Skin of body (tissue), 2 donors: ENCODE data around the gene DSG2. TPM values are rescaled to one million over a fixed set of nuclear protein-coding genes. Genes with fewer than 3 reads are reported as not detected.

Experiments used
- DNase-seq: peaks from one replicate; lab custom pipeline; 2025; lab: John Stamatoyannopoulos, UW
- total RNA-seq: library from RNA; depleted of rRNA; stranded (reverse); fragments of >200 nt; gene quantifications from one replicate; pipeline ENCODE4 v1.2.3, GENCODE V29; 2014

The DSG2 gene
- total RNA-seq, 1 donor from 2014 or later: 23.3 TPM

GRCh38 chr18:31555971-31556747 lies 58.2 kb downstream of the DSG2 start:
- peak; percentile 64 for DNase-seq

- no peak for DNase-seq
Observed at GRCh38 chr18:31557446-31557845, 59.5 kb downstream of the DSG2 start.

- DNase-seq: no peak
Observed at GRCh38 chr18:31558567-31558966, 60.6 kb downstream of the DSG2 start.

- DNase-seq: no peak
Observed at GRCh38 chr18:31562726-31563125, 64.7 kb downstream of the DSG2 start.

- DNase-seq: no peak
Observed at GRCh38 chr18:31563778-31564177, 65.8 kb downstream of the DSG2 start.

GRCh38 chr18:31565345-31565744 lies 67.4 kb downstream of the DSG2 start:
- no peak for DNase-seq

- DNase-seq: no peak
Observed at GRCh38 chr18:31565782-31566512, 68.0 kb downstream of the DSG2 start.

GRCh38 chr18:31566576-31567306 lies 68.8 kb downstream of the DSG2 start:
- no peak for DNase-seq

- DNase-seq: no peak
Observed at GRCh38 chr18:31572368-31572767, 74.4 kb downstream of the DSG2 start.

- no peak for DNase-seq
Observed at GRCh38 chr18:31573051-31573450, 75.1 kb downstream of the DSG2 start.

GRCh38 chr18:31574359-31574758 lies 76.4 kb downstream of the DSG2 start:
- DNase-seq: no peak

- DNase-seq: no peak
Observed at GRCh38 chr18:31575515-31576257, 77.7 kb downstream of the DSG2 start.

GRCh38 chr18:31576670-31577069 lies 78.7 kb downstream of the DSG2 start:
- no peak for DNase-seq

GRCh38 chr18:31577195-31577594 lies 79.2 kb downstream of the DSG2 start:
- DNase-seq: no peak

GRCh38 chr18:31578126-31578525 lies 80.1 kb downstream of the DSG2 start:
- no peak for DNase-seq

- no peak for DNase-seq
Observed at GRCh38 chr18:31579375-31579774, 81.4 kb downstream of the DSG2 start.

GRCh38 chr18:31581498-31582197 lies 83.7 kb downstream of the DSG2 start:
- peak; percentile 32 for DNase-seq

- DNase-seq: no peak
Observed at GRCh38 chr18:31583185-31583854, 85.3 kb downstream of the DSG2 start.

GRCh38 chr18:31585991-31586390 lies 88.0 kb downstream of the DSG2 start:
- no peak for DNase-seq

GRCh38 chr18:31586616-31587015 lies 88.6 kb downstream of the DSG2 start:
- DNase-seq: no peak
